ENCODE results near the gene UBQLN1.
A peak's percentile ranks its signal among the peaks of the same experiment; 100 is the strongest.
"Not testable (repeated sequence)": the region's sequence is repeated elsewhere in the genome, so short reads cannot be mapped to it uniquely, and the experiment has no call there.

UBQLN1 gene

GRCh38 chr9:83639266-83639665 lies 68.5 kb downstream of the UBQLN1 start:
- DNase-seq (ENCODE audit: extremely low spot score, insufficient read length, low read depth) (no peak), FAIRE-seq (no peak)

- FAIRE-seq: no peak
- DNase-seq (ENCODE audit: extremely low spot score, insufficient read length, low read depth): no peak
Observed at GRCh38 chr9:83637389-83637788, 70.4 kb downstream of the UBQLN1 start.

DNA sequence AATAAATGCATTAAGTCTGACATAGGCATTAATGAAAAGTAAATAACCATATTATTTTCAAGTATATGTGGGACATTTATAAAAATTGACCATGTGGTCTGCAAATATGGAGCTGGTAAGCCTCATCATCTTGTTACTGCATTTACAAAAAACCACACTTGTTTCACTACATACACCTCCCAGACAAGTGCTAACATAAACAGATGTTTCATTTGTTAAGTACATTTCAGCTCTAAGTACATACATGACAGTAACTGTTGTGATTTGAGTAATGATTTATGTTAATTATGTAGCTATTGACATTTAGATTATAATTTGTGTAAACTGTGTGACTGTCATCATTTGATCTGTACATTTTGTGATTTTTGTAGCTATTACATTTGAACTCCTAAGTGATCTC lies 70.9 kb downstream of the UBQLN1 start:
- DNase-seq (ENCODE audit: extremely low spot score, insufficient read length, low read depth) (no peak), FAIRE-seq (no peak)

DNA sequence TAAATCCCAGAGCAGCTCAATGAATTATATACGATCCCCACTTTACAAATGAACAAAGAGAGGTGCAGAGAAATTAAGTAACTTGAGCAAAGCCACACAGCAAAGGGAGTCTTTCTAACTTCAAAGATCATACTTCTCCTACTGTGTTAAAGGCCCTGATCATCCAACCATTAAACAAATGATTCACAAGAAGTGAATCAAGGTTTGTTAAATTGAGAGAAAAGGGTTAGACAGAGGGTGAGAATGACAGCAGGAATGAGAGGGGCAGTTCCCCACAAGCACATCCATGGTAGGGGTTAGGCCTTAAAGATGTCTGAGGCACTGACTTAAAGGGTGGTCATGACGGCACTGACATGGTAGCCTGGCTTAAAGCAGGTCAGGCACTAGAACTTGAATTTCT lies 74.1 kb downstream of the UBQLN1 start:
- DNase-seq (ENCODE audit: extremely low spot score, insufficient read length, low read depth) (no peak), FAIRE-seq (no peak)

DNA sequence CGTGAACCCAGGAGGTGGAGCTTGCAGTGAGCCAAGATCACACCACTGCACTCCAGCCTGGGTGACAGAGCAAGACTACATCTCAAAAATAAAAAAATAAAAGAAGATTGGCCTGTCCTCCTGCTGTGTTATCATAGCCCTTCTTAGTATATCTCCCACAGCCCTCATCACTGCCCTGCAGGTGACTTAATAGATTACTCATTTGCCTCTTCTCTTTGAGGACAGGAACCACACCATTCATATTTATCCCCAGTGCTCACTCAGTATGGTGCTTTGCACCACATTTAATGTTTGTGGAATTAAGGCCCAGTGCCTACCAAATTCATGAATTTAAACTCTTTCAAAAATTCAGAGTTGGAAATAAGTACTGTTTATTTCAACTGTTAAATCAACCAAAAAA lies 74.5 kb downstream of the UBQLN1 start:
- FAIRE-seq (no peak), DNase-seq (ENCODE audit: extremely low spot score, insufficient read length, low read depth) (no peak)

GRCh38 chr9:83630938-83631457 lies 76.8 kb downstream of the UBQLN1 start:
- DNase-seq (ENCODE audit: extremely low spot score, insufficient read length, low read depth) (no peak), FAIRE-seq (no peak)

GRCh38 chr9:83629433-83630104 lies 78.2 kb downstream of the UBQLN1 start:
- no peak for FAIRE-seq
- DNase-seq (ENCODE audit: extremely low spot score, insufficient read length, low read depth): no peak

- DNase-seq (ENCODE audit: extremely low spot score, insufficient read length, low read depth) (no peak), FAIRE-seq (no peak)
Observed at GRCh38 chr9:83628540-83628939, 79.2 kb downstream of the UBQLN1 start.

DNA sequence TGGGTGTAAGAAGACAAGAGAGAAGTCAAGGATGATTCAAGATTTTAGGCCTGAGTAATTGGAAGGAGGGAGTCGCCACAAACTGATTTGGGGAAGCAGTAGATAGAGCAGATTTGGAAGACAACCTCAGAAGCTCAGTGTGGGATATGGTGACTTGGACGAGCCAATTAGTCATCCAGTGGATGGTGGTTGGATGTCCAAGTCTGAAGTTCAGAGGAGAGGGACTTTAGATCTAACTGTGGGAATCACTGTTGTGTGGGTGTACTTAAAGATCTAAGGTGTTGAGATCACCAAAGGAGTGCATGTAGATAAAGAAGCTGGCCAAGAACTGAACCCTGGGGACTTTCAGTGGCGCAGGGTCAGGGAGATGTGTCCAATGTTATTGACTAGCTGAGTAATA lies 82.6 kb downstream of the UBQLN1 start:
- FAIRE-seq (no peak), DNase-seq (ENCODE audit: extremely low spot score, insufficient read length, low read depth) (no peak)

DNA sequence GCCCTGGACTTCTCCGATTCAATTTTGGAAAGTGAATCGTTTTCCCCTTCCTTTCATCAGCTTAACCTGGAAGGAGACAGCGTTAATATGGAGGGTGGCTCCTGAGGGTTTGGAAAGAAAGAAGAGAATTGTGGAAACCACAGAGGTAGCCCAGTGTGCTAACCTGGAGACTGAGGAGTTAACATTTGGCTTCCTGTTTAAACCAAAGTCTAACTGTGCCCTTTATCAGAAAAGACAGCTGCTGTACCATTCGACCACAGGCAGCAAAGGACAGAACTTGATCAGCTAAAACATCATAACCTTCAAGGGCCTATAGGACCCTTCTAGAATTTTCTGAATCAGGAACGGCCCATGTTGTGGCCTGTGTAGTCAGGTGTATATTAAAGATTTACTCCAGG lies 84.1 kb downstream of the UBQLN1 start:
- peak; percentile 63 for FAIRE-seq

DNA sequence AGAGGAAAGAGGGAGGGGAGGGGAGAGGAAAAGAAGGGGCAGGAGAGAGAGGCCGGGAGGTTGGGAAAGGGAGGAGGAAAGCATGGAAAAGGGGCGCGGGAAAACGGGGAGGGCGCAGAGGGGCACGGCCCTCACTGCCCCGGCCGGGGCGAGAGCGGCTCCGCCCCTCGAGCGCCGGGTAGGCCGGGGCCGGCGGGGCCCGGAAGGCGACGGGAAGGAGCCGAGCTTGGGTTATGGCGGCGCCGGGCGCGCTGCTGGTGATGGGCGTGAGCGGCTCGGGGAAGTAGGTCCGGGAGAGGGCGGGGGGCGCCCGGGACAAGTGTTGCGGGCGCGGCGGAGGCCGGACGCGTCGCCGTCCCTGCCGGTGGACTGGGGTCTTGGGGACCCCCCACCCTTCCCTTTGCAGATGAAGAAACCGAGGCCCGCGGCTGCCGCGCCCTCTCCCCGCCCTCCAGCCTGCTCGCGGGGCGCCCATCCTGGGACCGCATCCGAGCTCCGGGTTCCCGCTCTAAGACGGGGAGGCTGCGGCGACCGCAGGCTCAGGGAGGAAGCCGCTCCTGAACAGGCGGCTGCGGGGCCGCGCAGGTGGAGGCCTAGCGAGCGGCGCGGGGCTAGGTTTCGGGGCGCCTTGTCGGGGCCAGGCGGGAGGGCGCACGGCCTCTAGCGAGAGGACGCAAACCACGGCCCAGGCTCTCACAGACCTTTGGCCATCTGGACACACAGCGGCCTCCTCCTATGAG lies 84.6 kb downstream of the UBQLN1 start, which contains the start of gene IDNK:
TSS of gene IDNK (plus strand) at position 205 of the 740 bp plus-strand sequence. CDS start at position 234, 29 bp downstream.
- DNase-seq (ENCODE audit: extremely low spot score, insufficient read length, low read depth) (peak; percentile 43), FAIRE-seq (peak; percentile 41)

More for the DNA sequence above, 84.1 kb downstream of the UBQLN1 start:
- DNase-seq (ENCODE audit: extremely low spot score, insufficient read length, low read depth): no peak

- no peak for FAIRE-seq
Observed at GRCh38 chr9:83622433-83622938, 85.3 kb downstream of the UBQLN1 start.

GRCh38 chr9:83620841-83621636 lies 86.7 kb downstream of the UBQLN1 start:
- DNase-seq (ENCODE audit: extremely low spot score, insufficient read length, low read depth): peak; percentile 8
- peak; percentile 67 for FAIRE-seq

More at GRCh38 chr9:83622433-83622938, 85.3 kb downstream of the UBQLN1 start:
- no peak for DNase-seq (ENCODE audit: extremely low spot score, insufficient read length, low read depth)

- no peak for FAIRE-seq
- no peak for DNase-seq (ENCODE audit: extremely low spot score, insufficient read length, low read depth)
Observed at GRCh38 chr9:83617299-83617698, 90.5 kb downstream of the UBQLN1 start.

GRCh38 chr9:83613298-83613697 lies 94.5 kb downstream of the UBQLN1 start:
- FAIRE-seq; DNase-seq (ENCODE audit: extremely low spot score, insufficient read length, low read depth): not testable (repeated sequence)

Data from GM18507 (cell line).